ENCODE results near the gene RBM20. TPM values are rescaled to one million over a fixed set of nuclear protein-coding genes. Genes with fewer than 3 reads are reported as not detected.

RBM20 gene
- total RNA-seq, 1 experiment from 2014 or later = not detected

GRCh38 chr10:110733218-110733952 lies 89.2 kb downstream of the RBM20 start:
- H3K9me3 Mint-ChIP-seq (ENCODE audit: low read depth, unreplicated experiment) = no peaks in the 10 kb centered on the region
- intact Hi-C loops (cut with micrococcal nuclease; ENCODE audit: unreplicated experiment) = no loop called here
- DNase-seq = no peak
- peaks cover 9% of the 10 kb centered on the region for H3K4me1 Mint-ChIP-seq (ENCODE audit: low read depth, unreplicated experiment)
- peaks cover 3% of the 10 kb centered on the region for H3K36me3 Mint-ChIP-seq (ENCODE audit: insufficient read depth, unreplicated experiment)
- BruUV-seq (replicated peaks) = no TSS peak
- peak overlapping the region; percentile 57 for H3K4me3 Mint-ChIP-seq (ENCODE audit: low read depth, unreplicated experiment)
- TF ChIP-seq, protein P1, sequence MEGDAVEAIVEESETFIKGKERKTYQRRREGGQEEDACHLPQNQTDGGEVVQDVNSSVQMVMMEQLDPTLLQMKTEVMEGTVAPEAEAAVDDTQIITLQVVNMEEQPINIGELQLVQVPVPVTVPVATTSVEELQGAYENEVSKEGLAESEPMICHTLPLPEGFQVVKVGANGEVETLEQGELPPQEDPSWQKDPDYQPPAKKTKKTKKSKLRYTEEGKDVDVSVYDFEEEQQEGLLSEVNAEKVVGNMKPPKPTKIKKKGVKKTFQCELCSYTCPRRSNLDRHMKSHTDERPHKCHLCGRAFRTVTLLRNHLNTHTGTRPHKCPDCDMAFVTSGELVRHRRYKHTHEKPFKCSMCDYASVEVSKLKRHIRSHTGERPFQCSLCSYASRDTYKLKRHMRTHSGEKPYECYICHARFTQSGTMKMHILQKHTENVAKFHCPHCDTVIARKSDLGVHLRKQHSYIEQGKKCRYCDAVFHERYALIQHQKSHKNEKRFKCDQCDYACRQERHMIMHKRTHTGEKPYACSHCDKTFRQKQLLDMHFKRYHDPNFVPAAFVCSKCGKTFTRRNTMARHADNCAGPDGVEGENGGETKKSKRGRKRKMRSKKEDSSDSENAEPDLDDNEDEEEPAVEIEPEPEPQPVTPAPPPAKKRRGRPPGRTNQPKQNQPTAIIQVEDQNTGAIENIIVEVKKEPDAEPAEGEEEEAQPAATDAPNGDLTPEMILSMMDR (IDR thresholded peaks at IDR 0.05; ENCODE audit: unreplicated experiment) = no peak
- CTCF ChIA-PET = no interaction called here
- no peak overlapping the region for H3K27ac Mint-ChIP-seq (ENCODE audit: unreplicated experiment)
- peaks cover 43% of the 10 kb centered on the region for H3K27me3 Mint-ChIP-seq (ENCODE audit: unreplicated experiment)

DNA sequence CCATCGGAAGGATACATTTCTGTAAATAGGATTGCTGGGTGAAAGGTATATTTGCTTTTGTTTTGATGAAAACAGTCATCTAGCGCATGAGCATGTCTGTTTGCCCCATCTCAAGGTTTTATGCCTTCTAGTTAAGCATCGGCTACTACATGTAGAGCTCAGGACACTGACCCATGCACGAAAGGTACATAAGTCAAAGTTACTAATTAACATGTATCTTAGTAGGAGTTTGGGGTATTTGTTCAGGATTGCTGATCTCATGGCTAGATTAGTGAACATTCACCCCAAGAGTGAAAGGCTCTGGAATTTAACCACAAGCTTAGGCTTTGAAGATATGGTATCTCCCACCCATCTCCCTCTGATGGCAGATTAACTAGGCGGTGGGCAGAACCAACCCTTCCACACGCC lies 91.5 kb downstream of the RBM20 start:
- Mint-ChIP-seq H3K4me3 (ENCODE audit: low read depth, unreplicated experiment) (no peak overlapping the region), H3K27ac (ENCODE audit: unreplicated experiment) (no peak overlapping the region), H3K27me3 (ENCODE audit: unreplicated experiment) (peaks cover 43% of the 10 kb centered on the region), H3K36me3 (ENCODE audit: insufficient read depth, unreplicated experiment) (peaks cover 3% of the 10 kb centered on the region), H3K9me3 (ENCODE audit: low read depth, unreplicated experiment) (no peaks in the 10 kb centered on the region), H3K4me1 (ENCODE audit: low read depth, unreplicated experiment) (peaks cover 9% of the 10 kb centered on the region)
- TF ChIP-seq, protein P1 (IDR thresholded peaks at IDR 0.05; ENCODE audit: unreplicated experiment) = no peak
- no peak for DNase-seq
- intact Hi-C loops (cut with micrococcal nuclease; ENCODE audit: unreplicated experiment) = no loop called here
- BruUV-seq (replicated peaks) = no TSS peak
- CTCF ChIA-PET = no interaction called here

DNA sequence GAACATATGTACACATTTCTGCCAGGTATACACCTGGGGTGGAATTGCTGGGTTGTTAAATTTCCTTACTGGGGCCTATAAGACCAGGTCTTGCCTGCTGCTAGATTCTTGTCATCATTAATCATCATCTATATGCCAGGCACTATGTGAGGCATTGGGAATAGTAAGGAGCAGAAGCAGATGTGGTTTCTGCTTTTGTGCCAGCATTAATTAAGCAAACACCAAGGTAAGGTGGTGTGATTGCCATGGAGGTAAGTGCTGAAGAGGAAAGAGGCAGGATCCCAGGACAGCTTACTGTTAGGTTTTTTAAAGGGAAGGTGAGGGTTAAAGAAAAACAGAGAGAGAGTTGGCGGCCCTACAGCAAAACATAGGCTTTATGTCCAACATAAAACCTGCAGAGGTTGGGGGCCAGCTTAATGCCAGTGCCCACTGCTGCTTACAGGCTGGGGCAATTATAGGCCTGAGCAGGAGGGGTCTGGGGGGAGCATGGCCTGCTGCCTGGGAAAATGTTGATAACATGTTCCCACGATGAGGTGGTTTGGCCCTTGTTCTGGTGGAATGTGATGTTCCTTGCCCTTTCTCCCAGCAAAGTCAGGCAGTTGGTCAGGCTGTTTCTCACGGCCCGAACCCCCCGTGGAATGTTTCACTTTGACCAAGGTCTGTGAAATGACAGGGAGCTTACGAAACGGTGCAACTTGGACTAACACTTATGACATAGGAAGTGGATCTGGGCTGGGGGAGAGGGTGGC lies 93.9 kb downstream of the RBM20 start:
- Mint-ChIP-seq H3K9me3 (ENCODE audit: low read depth, unreplicated experiment) (no peaks in the 10 kb centered on the region), H3K4me1 (ENCODE audit: low read depth, unreplicated experiment) (peaks cover 9% of the 10 kb centered on the region), H3K27ac (ENCODE audit: unreplicated experiment) (no peak overlapping the region), H3K27me3 (ENCODE audit: unreplicated experiment) (peaks cover 43% of the 10 kb centered on the region), H3K36me3 (ENCODE audit: insufficient read depth, unreplicated experiment) (no peaks in the 10 kb centered on the region), H3K4me3 (ENCODE audit: low read depth, unreplicated experiment) (no peak overlapping the region)
- no peak for DNase-seq
- BruUV-seq (replicated peaks) = no TSS peak
- intact Hi-C loops (cut with micrococcal nuclease; ENCODE audit: unreplicated experiment) = no loop called here
- CTCF ChIA-PET = interaction anchor here (0.6 kb wide), 1 partner anchor 60 kb away, joined by 3 read pairs; no protein-coding TSS in a partner anchor
- TF ChIP-seq, protein P1 (IDR thresholded peaks at IDR 0.05; ENCODE audit: unreplicated experiment) = no peak

DNA sequence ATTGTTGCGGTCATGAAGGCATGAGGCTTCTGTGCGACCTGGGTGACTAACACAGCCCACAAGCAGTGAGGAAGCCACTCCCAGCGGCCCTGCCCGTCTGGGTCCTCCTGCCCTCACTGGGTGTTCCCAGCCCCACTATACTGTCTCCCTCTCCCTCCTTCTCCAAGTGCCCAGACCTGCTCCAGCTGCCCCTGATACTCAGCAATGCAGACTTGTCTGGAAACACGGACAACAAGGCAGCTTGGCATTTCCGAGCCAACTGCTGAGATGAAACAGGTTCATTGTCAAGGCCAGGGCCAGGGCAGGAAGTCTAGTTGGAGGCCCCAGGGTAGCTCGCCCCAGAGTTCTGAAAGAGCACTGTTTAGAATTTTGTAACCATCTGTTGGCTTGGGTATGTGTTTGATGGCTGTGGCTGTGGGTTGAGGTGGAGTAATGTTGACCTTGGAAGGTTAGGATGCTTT lies 95.7 kb downstream of the RBM20 start:
- BruUV-seq (replicated peaks) = no TSS peak
- H3K4me3 Mint-ChIP-seq (ENCODE audit: low read depth, unreplicated experiment) = no peak overlapping the region
- TF ChIP-seq, protein P1 (IDR thresholded peaks at IDR 0.05; ENCODE audit: unreplicated experiment) = no peak
- CTCF ChIA-PET = no interaction called here
- intact Hi-C loops (cut with micrococcal nuclease; ENCODE audit: unreplicated experiment) = no loop called here
- H3K36me3 Mint-ChIP-seq (ENCODE audit: insufficient read depth, unreplicated experiment) = no peaks in the 10 kb centered on the region
- peaks cover 47% of the 10 kb centered on the region for H3K27me3 Mint-ChIP-seq (ENCODE audit: unreplicated experiment)
- DNase-seq = no peak
- H3K9me3 Mint-ChIP-seq (ENCODE audit: low read depth, unreplicated experiment) = no peaks in the 10 kb centered on the region
- H3K27ac Mint-ChIP-seq (ENCODE audit: unreplicated experiment) = no peak overlapping the region
- H3K4me1 Mint-ChIP-seq (ENCODE audit: low read depth, unreplicated experiment) = no peaks in the 10 kb centered on the region

All from Calu3 (cell line).